Measurements from ENCODE around the gene KCNN4.
"Not testable (repeated sequence)": the region's sequence is repeated elsewhere in the genome, so short reads cannot be mapped to it uniquely, and the experiment has no call there.

Gene KCNN4

DNA sequence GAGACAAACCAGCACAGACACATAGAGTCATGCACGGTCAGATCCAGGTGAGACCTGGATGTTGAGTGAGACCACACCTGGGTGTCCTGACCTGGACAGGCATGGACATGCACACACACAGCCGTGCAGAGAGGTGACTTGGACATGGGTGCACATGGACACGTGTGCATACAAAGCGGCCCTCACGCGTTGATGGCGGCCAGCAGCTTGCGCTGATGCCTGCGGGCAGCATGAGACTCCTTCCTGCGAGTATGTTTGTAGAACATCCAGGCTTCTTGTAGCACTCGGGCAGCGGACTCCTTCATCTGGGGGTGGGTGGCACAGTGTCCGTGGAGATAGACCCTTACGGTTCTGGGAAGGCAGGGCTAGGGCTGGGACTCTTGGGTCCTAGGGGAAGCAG is 11.5 kb downstream of the KCNN4 start:
- H3K4me1 ChIP-seq (ENCODE audit: control insufficient read depth, insufficient read depth, low read length): peaks cover 16% of the 10 kb centered on the region; the same call in 1 of the 2 replicates
- H3K9ac ChIP-seq (ENCODE audit: low read depth, low read length): no peak overlapping the region
- H3K4me3 ChIP-seq (ENCODE audit: low read depth, low read length): no peak overlapping the region
- peaks cover 23% of the 10 kb centered on the region for H3K27me3 ChIP-seq (ENCODE audit: control insufficient read depth, insufficient read depth, low read length)
- H3K9me3 ChIP-seq (ENCODE audit: control insufficient read depth, insufficient read depth, low read length): no peaks in the 10 kb centered on the region
- no peak overlapping the region for H3K27ac ChIP-seq (ENCODE audit: low read depth, low read length)
- no peaks in the 10 kb centered on the region for H3K36me3 ChIP-seq (ENCODE audit: control insufficient read depth, insufficient read depth, low read length)

DNA sequence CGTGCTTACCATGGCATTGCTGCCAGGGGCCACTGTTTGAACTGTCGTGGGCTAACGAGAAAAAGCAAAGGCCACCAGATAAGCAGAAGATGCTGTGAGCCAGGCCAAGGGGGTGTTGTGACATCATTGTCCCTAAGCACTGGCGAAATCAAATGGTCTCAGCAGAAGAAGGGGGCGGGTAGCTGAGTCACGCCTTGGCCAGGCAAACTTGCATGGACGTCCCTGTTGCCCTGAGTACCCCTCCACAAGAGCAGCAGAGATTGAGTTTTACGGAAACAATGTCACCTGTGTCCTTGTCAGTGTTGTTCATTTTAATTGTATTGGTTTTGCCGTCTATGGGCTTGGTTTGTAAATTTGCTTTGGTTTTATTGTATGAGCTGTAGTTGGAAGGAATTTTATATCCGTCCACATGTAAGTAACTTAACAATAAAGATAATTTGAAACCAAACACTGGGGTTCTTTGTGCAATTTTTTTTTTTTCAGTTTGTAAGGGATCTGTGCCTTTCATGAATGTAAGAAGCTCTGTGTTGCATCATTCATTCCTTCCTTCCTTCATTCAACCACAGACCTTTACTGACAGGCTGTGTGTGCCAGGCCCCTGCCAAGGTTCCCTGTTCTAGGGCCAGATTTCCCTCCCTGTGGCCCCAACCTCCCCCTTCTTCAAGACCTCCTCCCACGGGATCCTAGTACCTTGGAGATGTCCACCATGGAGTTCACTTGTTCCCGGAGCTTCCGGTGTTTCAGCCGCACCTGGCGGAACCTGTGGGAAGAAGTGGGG is 12.3 kb downstream of the KCNN4 start:
- H3K4me1 ChIP-seq (ENCODE audit: control insufficient read depth, insufficient read depth, low read length): peaks cover 9% of the 10 kb centered on the region; the same call in 1 of the 2 replicates
- H3K9me3 ChIP-seq (ENCODE audit: control insufficient read depth, insufficient read depth, low read length): no peaks in the 10 kb centered on the region
- no peaks in the 10 kb centered on the region for H3K36me3 ChIP-seq (ENCODE audit: control insufficient read depth, insufficient read depth, low read length)
- no peak overlapping the region for H3K4me3 ChIP-seq (ENCODE audit: low read depth, low read length)
- H3K9ac ChIP-seq (ENCODE audit: low read depth, low read length): no peak overlapping the region
- H3K27me3 ChIP-seq (ENCODE audit: control insufficient read depth, insufficient read depth, low read length): peaks cover 15% of the 10 kb centered on the region
- H3K27ac ChIP-seq (ENCODE audit: low read depth, low read length): no peak overlapping the region

DNA sequence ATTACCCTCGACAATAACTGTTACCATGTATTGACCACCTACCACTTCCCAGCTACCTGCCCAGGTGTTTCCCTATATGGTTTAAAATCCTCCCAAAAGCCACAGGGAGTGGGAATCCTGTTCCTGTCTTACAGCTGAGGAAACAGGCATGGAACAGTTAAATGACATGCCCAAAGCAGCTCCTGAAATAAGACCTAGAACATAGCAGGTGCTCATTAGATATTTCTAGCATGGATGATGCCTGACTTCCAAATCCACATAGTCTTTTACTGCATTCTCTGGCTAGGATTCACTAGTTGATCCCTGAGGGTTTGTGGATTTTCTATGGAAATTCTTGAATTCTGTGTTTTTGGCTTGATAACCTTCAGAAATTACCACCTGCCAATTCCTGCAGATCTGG is 13.0 kb downstream of the KCNN4 start:
- H3K9ac ChIP-seq (ENCODE audit: low read depth, low read length): no peak overlapping the region
- peaks cover 8% of the 10 kb centered on the region for H3K27me3 ChIP-seq (ENCODE audit: control insufficient read depth, insufficient read depth, low read length)
- 0 out of 2 replicates have a peak, but pooled peaks cover 6% of the 10 kb centered on the region for H3K4me1 ChIP-seq (ENCODE audit: control insufficient read depth, insufficient read depth, low read length)
- no peaks in the 10 kb centered on the region for H3K9me3 ChIP-seq (ENCODE audit: control insufficient read depth, insufficient read depth, low read length)
- no peak overlapping the region for H3K4me3 ChIP-seq (ENCODE audit: low read depth, low read length)
- H3K36me3 ChIP-seq (ENCODE audit: control insufficient read depth, insufficient read depth, low read length): no peaks in the 10 kb centered on the region
- H3K27ac ChIP-seq (ENCODE audit: low read depth, low read length): no peak overlapping the region

DNA sequence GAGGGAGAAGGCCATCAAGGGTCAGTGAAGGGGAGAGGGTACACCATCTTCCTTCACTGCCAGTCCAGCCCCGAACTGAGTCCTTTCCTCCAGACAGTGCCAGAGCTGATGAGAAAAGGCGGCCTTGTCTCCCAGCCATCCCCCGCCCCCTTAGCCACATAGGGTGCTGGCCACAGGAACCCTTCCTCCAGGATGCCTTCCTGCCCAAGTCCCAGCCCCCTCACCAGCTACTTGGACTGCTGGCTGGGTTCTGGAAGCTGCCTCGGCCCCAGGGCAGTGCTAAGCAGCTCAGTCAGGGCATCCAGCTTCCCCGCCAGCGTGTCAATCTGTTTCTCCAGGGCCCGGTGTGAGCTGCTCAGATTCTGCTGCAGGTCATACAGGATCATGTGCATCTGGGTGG is 13.5 kb downstream of the KCNN4 start:
- H3K9me3 ChIP-seq (ENCODE audit: control insufficient read depth, insufficient read depth, low read length): no peaks in the 10 kb centered on the region
- H3K4me1 ChIP-seq (ENCODE audit: control insufficient read depth, insufficient read depth, low read length): 0 out of 2 replicates have a peak, but pooled peaks cover 6% of the 10 kb centered on the region
- H3K9ac ChIP-seq (ENCODE audit: low read depth, low read length): no peak overlapping the region
- H3K36me3 ChIP-seq (ENCODE audit: control insufficient read depth, insufficient read depth, low read length): no peaks in the 10 kb centered on the region
- peaks cover 3% of the 10 kb centered on the region for H3K27me3 ChIP-seq (ENCODE audit: control insufficient read depth, insufficient read depth, low read length)
- no peak overlapping the region for H3K4me3 ChIP-seq (ENCODE audit: low read depth, low read length)
- no peak overlapping the region for H3K27ac ChIP-seq (ENCODE audit: low read depth, low read length)

DNA sequence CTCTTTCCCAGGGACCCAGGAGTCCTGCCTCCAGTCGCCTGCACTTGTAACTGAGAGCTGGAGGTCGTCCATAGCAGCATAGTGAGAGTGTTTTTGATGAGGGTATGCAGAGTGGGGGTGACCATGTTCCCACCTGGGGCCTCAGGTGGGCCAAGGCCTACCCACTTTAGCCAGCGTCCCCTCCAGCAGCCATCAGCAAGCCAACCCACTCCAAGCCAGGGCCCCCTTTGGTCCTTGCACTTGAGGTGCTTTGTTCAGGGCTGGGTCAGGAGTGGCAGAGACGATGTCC is 14.1 kb downstream of the KCNN4 start:
- H3K27me3 ChIP-seq (ENCODE audit: control insufficient read depth, insufficient read depth, low read length): no peaks in the 10 kb centered on the region
- H3K36me3 ChIP-seq (ENCODE audit: control insufficient read depth, insufficient read depth, low read length): no peaks in the 10 kb centered on the region
- no peaks in the 10 kb centered on the region for H3K9me3 ChIP-seq (ENCODE audit: control insufficient read depth, insufficient read depth, low read length)
- H3K4me3 ChIP-seq (ENCODE audit: low read depth, low read length): no peak overlapping the region
- H3K27ac ChIP-seq (ENCODE audit: low read depth, low read length): no peak overlapping the region
- 0 out of 2 replicates have a peak, but pooled peaks cover 6% of the 10 kb centered on the region for H3K4me1 ChIP-seq (ENCODE audit: control insufficient read depth, insufficient read depth, low read length)
- H3K9ac ChIP-seq (ENCODE audit: low read depth, low read length): no peak overlapping the region

DNA sequence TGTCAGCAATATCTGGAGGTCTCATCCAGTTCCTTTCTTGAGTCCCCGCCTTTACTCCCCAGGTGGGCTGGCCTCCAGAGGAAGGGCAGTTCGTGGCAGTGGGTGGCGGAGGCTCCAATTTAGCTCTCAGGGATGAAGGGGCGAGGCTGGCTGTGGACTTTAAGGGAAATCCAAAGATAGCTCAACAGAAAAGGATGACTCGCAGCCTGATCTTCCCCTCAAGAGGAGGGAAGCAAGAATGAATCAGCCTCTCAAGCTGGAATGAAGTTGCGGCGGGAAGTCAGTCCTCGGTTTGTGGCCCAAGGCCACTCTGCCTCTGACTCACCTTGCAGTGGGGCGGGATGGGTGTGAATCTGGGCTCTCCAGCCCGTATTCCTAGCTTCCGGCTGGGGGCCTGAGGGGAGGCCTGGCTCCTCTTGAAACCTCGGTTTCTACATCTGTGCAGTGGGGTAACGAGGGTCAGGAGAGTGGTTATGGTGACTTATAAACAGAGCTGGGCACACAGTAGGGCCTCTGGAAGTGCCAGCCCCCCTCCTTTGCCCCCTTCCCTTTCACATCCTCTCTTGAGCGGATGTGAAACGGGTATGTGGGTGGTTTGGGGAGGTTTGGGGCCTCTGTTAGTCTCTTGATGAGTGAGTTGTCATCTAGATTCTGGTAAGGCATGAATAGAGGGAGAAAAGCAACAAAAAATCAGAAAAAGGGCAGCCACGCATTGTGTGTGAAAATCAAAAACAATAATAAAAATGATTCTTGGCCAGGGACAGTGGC is 15.5 kb downstream of the KCNN4 start:
- H3K9ac ChIP-seq (ENCODE audit: low read depth, low read length): no peak overlapping the region
- H3K4me1 ChIP-seq (ENCODE audit: control insufficient read depth, insufficient read depth, low read length): 0 out of 2 replicates have a peak, but pooled peaks cover 6% of the 10 kb centered on the region
- no peaks in the 10 kb centered on the region for H3K36me3 ChIP-seq (ENCODE audit: control insufficient read depth, insufficient read depth, low read length)
- no peak overlapping the region for H3K4me3 ChIP-seq (ENCODE audit: low read depth, low read length)
- peak overlapping the region; percentile 78 for H3K27ac ChIP-seq (ENCODE audit: low read depth, low read length)
- H3K9me3 ChIP-seq (ENCODE audit: control insufficient read depth, insufficient read depth, low read length): no peaks in the 10 kb centered on the region
- no peaks in the 10 kb centered on the region for H3K27me3 ChIP-seq (ENCODE audit: control insufficient read depth, insufficient read depth, low read length)

DNA sequence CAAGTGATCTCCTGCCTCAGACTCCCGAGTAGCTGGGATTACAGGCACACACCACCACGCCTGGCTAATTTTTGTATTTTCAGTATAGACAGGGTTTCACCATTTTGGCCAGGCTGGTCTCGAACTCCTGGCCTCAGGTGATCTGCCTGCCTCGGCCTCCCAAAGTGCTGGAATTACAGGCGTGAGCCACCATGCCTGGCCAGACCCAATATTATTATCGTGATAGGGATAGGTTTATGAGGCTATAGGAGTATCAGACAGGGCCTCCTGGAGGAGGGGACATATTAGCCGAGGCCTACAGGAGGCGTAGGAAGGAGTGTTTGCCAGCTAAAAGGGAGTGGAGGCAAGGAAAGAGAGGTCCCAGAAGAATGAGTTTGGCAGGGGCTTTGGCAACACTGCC is 16.1 kb downstream of the KCNN4 start:
- not testable (repeated sequence) for H3K27me3 ChIP-seq (ENCODE audit: control insufficient read depth, insufficient read depth, low read length); H3K9me3 ChIP-seq (ENCODE audit: control insufficient read depth, insufficient read depth, low read length); H3K9ac ChIP-seq (ENCODE audit: low read depth, low read length); H3K4me1 ChIP-seq (ENCODE audit: control insufficient read depth, insufficient read depth, low read length); H3K4me3 ChIP-seq (ENCODE audit: low read depth, low read length); H3K36me3 ChIP-seq (ENCODE audit: control insufficient read depth, insufficient read depth, low read length)
- peak overlapping the region; percentile 78 for H3K27ac ChIP-seq (ENCODE audit: low read depth, low read length)

DNA sequence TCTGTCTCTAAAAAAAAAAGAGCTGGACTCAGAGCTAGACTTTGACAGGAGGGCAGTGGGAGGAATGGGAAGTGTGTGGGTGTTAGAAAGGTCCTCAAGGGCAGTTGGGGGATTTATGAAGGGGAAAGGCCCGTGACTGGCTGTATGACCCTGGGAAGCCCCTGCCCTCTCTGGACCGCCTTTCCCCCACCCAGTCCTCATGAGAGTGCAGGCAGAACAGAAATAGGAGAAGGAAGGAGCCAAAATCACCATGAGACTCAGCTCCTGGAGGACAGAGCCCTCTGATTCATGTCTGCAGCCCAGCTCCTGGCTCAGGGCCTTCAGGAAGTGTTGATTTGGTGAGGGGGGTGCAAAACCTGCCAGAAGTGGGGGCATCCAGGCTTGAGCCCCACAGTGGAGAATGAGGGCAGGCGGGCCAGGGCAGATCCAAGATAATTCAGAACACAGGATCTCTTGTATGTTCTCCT is 17.3 kb downstream of the KCNN4 start:
- Histone ChIP-seq H3K9ac (ENCODE audit: low read depth, low read length) (no peak overlapping the region), H3K9me3 (ENCODE audit: control insufficient read depth, insufficient read depth, low read length) (no peaks in the 10 kb centered on the region), H3K27me3 (ENCODE audit: control insufficient read depth, insufficient read depth, low read length) (no peaks in the 10 kb centered on the region), H3K36me3 (ENCODE audit: control insufficient read depth, insufficient read depth, low read length) (no peaks in the 10 kb centered on the region), H3K4me1 (ENCODE audit: control insufficient read depth, insufficient read depth, low read length) (peaks cover 13% of the 10 kb centered on the region; the same call in 1 of the 2 replicates), H3K27ac (ENCODE audit: low read depth, low read length) (no peak overlapping the region), H3K4me3 (ENCODE audit: low read depth, low read length) (no peak overlapping the region)

DNA sequence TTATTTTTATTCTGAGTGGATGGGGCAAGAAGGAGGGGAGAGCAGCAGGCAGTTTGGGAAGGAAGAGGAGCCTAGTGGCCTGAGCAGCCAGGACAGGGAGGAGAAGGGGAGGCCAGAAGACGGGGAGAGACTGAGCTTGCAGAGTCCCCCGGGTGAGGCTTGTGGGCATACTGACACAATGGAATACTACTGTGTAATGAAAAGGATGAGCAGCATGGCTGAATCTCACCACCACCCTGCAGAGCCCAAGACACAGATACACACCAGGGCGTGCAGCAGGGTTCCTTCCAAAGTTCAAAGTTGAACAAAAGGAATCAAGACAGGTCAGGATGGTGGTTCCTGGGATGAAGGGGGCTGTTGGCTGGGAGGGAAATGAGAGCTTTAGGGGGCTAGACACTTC is 18.0 kb downstream of the KCNN4 start:
- Histone ChIP-seq H3K9me3 (ENCODE audit: control insufficient read depth, insufficient read depth, low read length) (no peaks in the 10 kb centered on the region), H3K27me3 (ENCODE audit: control insufficient read depth, insufficient read depth, low read length) (no peaks in the 10 kb centered on the region), H3K36me3 (ENCODE audit: control insufficient read depth, insufficient read depth, low read length) (no peaks in the 10 kb centered on the region), H3K9ac (ENCODE audit: low read depth, low read length) (no peak overlapping the region), H3K4me1 (ENCODE audit: control insufficient read depth, insufficient read depth, low read length) (peaks cover 13% of the 10 kb centered on the region; the same call in 1 of the 2 replicates), H3K4me3 (ENCODE audit: low read depth, low read length) (no peak overlapping the region), H3K27ac (ENCODE audit: low read depth, low read length) (no peak overlapping the region)

DNA sequence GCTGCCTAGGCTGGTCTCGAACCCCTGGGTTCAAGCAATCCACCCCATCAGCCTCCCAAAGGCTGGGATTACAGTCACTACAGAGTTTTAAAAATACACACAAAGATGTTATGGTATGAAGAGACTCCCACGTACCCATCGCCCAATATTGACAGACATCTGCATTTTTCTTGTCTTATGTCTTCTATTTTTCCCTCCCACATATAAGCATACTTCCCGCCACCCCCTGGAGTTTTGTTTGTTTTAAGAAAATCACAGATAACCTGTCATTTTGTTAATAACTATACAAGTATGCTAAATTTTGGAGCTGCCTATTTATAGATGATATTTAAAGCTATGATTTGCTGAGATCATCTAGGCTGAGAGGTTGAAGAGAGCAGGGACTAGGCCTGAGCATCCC is 19.8 kb downstream of the KCNN4 start:
- H3K4me1 ChIP-seq (ENCODE audit: control insufficient read depth, insufficient read depth, low read length): peaks cover 11% of the 10 kb centered on the region; the same call in 1 of the 2 replicates
- no peak overlapping the region for H3K27ac ChIP-seq (ENCODE audit: low read depth, low read length)
- no peak overlapping the region for H3K4me3 ChIP-seq (ENCODE audit: low read depth, low read length)
- no peak overlapping the region for H3K9ac ChIP-seq (ENCODE audit: low read depth, low read length)
- no peaks in the 10 kb centered on the region; the same call in 1 of the 2 replicates for H3K36me3 ChIP-seq (ENCODE audit: control insufficient read depth, insufficient read depth, low read length)
- H3K27me3 ChIP-seq (ENCODE audit: control insufficient read depth, insufficient read depth, low read length): no peaks in the 10 kb centered on the region
- no peaks in the 10 kb centered on the region for H3K9me3 ChIP-seq (ENCODE audit: control insufficient read depth, insufficient read depth, low read length)

DNA sequence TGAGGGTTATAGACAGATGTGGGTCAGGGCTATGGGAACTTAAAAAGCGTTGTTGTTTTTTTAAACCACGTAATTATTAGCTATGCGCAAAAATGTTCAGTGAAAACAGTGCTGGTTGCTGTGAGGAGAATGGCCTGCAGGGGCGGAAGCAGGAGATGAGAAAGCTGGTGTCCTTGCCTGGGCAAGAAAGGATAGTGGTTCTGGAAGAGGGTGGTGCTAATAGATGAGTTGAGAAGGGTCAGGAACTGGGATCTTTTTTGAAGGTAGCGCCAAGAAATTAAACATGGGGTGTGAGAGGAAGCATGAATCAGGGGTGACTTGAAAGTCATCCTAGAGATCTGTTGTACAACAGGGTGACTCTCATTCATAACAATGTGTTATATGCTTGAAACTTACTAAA is 21.3 kb downstream of the KCNN4 start:
- Histone ChIP-seq H3K36me3 (ENCODE audit: control insufficient read depth, insufficient read depth, low read length) (no peaks in the 10 kb centered on the region; the same call in 1 of the 2 replicates), H3K9me3 (ENCODE audit: control insufficient read depth, insufficient read depth, low read length) (no peaks in the 10 kb centered on the region), H3K27me3 (ENCODE audit: control insufficient read depth, insufficient read depth, low read length) (no peaks in the 10 kb centered on the region), H3K9ac (ENCODE audit: low read depth, low read length) (no peak overlapping the region), H3K4me1 (ENCODE audit: control insufficient read depth, insufficient read depth, low read length) (peaks cover 7% of the 10 kb centered on the region; the same call in 1 of the 2 replicates), H3K4me3 (ENCODE audit: low read depth, low read length) (no peak overlapping the region), H3K27ac (ENCODE audit: low read depth, low read length) (no peak overlapping the region)

All from HUES48 (cell line).